ENCODE measurements around the gene BRD8.
"Not testable (repeated sequence)": the region's sequence is repeated elsewhere in the genome, so short reads cannot be mapped to it uniquely, and the experiment has no call there.

The BRD8 gene

DNA sequence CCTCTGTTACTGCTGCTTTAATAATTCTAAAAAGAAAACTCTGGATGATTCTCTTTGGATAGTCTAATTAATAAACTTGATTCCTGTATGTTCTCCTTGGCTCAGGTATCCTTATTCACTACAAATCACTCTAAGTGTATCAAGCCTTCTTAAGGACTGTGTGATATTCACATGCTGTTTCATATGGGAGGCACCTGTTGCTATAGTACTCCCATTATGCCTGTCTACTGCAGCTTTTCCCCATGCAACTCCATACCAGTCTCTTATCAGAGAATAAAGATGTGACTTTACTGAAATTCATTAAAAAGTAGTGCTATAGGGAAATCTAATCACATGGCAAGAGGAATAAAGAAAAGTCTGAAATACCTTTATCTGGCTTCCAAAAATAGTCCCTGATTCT, 14.7 kb downstream of the BRD8 start:
- no peak overlapping the region for H3K27ac ChIP-seq

GRCh38 chr5:138160706-138161105, 17.7 kb downstream of the BRD8 start:
- no peak overlapping the region for H3K27ac ChIP-seq
- no peak overlapping the region for H3K4me3 ChIP-seq

More for the DNA sequence above, 14.7 kb downstream of the BRD8 start:
- H3K4me3 ChIP-seq = no peak overlapping the region

- H3K27ac ChIP-seq = no peak overlapping the region
- H3K4me3 ChIP-seq = no peak overlapping the region
Observed at GRCh38 chr5:138159666-138160065, 18.8 kb downstream of the BRD8 start.

DNA sequence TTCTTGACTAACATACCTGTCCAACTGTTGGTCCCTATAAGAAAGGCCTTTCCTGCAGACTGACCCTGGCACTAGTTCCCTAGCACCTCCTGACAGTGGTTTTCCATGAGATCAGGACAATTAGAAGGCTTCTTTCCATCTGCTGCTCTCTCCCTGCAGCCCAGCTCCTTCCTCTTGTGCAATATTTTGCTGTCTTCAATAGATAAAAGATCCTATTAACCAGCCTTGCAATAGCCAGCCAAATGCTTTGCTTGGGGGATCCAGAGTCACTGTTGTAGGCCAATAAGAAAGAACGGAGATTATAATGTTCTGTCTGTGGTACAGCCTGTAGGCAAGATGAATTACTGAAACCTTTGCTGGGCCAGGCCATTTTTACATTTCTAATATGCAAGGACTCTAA, 20.8 kb downstream of the BRD8 start:
- Histone ChIP-seq H3K27ac (no peak overlapping the region), H3K4me3 (no peak overlapping the region)

DNA sequence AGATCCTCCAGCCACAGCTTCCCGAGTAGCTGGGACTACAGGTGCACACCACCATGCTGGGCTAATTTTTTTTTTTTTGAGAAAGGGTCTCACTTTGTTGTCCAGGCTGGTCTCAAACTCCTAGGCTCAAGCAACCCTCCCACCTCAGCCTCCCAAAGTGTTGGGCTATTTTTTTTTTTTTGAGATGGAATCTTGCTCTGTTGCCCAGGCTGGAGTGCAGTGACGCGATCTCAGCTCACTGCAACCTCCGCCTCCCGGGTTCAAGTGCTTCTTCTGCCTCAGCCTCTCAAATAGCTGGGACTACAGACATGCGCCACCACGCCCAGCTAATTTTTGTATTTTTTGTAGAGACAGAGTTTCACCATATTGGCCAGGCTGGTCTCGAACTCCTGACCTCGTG, 22.5 kb downstream of the BRD8 start:
- H3K4me3 ChIP-seq, H3K27ac ChIP-seq: not testable (repeated sequence)

DNA sequence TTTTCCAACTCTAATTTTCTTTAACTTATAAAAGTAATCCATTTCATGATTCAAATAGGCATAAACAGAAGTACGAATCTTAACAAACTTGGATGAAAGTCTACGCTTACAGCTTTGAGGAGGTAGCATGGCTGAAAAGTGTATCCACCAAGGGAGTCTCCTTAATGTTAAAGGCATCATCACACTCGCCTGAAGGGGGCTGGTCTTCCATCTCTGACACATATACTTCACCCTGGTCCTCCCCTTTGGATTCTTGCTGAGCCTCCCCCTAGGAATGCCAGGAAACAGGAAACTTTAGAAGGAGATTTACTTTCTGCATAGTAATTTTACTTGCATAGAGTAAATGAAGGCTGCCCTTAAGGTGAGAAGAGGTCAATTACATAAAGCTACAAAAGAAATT, 28.9 kb downstream of the BRD8 start:
- Histone ChIP-seq H3K27ac (no peak overlapping the region), H3K4me3 (no peak overlapping the region)

- Histone ChIP-seq H3K27ac (no peak overlapping the region), H3K4me3 (no peak overlapping the region)
Observed at GRCh38 chr5:138148811-138149210, 29.6 kb downstream of the BRD8 start.

DNA sequence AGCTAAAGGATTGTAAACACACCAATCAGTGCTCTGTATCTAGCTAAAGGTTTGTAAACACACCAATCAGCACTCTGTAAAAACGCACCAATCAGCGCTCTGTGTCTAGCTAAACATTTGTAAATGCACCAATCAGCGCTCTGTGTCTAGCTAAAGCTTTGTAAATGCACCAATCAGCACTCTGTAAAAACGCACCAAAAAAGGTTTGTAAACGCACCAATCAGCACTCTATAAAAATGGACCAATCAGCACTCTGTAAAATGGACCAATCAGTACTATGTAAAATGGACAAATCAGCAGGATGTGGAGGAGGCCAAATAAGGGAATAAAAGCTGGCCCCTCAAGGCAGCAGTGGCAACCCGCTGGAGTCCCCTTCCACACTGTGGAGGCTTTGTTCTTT, 34.9 kb downstream of the BRD8 start:
- H3K27ac ChIP-seq, H3K4me3 ChIP-seq: not testable (repeated sequence)

DNA sequence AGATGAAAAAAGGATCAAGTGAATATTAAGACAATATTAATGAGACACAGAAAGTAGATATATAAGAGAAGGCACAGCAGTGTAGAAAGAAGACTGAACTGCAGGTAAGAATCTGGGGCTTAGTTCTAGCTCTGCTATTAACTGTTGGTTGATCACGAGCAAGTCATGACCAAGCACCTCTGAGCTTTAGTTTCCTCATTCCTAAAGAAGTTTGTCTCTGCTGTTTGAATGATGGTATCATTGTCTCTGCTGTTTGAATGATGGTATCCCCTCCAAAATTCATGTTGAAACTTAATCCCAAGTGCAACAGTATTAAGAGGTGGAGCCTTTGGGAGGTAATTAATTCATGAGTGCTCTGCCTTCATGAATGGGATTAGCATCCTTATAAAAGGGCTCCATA, 36.7 kb downstream of the BRD8 start:
- H3K27ac ChIP-seq = no peak overlapping the region
- H3K4me3 ChIP-seq = no peak overlapping the region

DNA sequence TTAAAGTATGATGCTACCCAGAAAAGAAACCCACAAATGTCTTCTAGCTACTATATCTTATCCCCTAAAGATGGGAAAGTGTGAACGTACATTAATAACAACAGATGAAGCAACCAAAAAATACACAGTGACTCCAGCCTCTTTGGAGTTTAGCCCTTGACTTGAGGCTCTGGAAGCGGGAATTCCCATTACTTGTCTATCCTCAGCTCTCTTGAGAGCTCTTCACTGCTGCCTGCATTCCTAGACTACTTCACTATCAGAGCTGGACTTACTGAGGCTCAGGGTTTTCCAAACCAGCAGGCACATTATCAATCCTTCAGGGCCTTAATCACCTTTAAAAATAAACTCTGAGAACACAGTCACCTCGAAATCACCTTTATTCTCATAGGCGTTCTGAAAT, 38.2 kb downstream of the BRD8 start:
- H3K4me3 ChIP-seq = no peak overlapping the region
- no peak overlapping the region for H3K27ac ChIP-seq

DNA sequence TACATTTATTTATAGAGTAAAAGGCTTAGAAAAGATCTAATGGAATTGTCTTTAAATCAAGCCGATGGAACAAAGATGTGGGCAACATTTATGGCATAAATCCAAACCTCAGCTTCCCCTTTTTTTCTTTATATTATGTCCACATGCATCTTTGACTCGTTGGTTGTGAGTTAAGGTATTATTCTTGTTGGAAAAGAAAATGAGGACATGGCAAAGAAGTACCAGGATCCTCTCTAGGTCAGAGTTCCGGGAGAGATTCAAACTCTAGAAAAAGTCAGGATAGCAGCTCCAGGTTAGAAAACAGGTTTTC, 38.7 kb downstream of the BRD8 start:
- Histone ChIP-seq H3K4me3 (no peak overlapping the region), H3K27ac (no peak overlapping the region)

DNA sequence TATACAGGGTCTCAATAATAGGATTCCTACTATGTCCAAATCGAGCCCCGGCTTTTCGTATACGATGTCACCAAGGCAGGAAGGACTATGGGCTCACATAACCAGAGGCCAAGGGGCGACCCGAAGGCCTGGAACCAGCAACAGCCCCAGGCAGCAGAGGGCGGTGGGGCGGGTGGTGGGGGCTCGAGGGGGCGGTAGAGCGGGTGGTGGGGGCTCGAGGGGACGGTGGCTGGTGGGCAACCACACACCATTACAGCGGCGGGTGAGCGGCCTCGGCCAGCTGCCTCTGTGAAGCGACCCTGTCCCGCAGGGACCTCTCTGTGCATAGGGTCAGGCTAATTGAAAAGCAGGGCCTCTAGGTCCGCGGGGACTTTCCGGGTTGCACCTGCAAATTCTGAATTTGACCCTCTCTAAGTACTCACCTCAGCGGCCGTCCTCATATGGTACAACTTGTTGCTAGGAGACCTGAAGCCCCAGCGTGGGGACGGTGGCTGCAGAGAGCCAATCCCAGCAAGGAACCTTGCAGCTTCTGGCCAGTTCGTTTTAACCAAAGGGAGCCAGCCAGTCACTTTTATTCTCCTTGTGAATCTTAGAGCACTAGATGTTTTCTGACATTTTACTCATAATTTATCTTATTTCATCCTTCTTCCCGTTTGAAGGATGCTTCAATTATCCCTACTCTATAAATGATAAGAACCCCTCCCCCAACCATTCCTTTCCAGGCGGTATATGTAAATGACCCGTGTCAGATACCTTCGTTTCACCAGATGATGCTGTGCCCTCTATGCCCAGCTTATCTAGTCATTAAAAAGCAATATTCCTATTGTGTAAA, 39.3 kb downstream of the BRD8 start, which contains the start of gene NME5:
Gene NME5, minus strand, starts transcription at position 480 of the 832 bp plus-strand sequence. CDS start 648 bp downstream, outside the sequence.
- peak within 1 kb of the TSS; percentile 17 to 38 (median 24) for H3K4me3 ChIP-seq
- H3K27ac ChIP-seq = no peak within 1 kb of the TSS

GRCh38 chr5:138132543-138132942, 45.9 kb downstream of the BRD8 start:
- Histone ChIP-seq H3K27ac (no peak overlapping the region), H3K4me3 (peak overlapping the region in 1 of 7 experiments; percentile 36)

DNA sequence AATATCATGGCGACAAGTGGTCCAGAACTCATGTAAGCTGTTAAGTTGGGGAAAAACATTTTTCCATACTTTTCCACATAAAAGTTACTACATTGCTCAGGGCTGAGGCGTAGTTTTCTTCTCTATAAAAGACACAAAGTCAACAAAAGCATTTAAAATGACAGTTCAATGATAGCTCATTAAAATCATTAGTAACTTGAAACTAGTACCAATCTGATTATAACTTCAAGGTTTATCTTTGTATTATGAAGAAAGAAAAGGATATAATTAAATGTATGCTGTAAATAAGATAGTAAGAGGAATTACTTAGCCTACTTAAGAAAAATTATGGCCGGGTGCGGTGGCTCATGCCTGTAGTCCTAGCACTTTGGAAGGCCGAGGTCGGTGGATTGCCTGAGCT, 49.1 kb downstream of the BRD8 start:
- Histone ChIP-seq H3K4me3 (no peak overlapping the region), H3K27ac (no peak overlapping the region)

DNA sequence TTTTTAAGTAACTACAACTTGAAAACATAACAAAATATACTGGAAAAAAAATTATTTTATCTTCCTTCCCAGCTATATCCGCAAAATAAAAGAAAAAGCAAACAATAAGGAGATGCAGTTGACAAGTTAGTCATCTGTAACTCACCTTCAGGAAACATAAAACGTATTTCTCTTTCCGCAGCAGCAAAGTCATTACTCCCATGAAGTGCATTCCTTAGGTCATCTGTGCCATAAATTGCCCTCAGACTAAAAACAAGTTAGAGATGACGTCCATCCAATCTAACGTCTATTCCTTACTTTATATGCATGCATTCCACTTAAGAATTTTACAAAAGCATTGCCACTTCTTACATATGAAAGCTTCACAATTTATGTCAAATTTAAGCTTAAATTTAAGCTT, 50.1 kb downstream of the BRD8 start:
- H3K27ac ChIP-seq = no peak overlapping the region

DNA sequence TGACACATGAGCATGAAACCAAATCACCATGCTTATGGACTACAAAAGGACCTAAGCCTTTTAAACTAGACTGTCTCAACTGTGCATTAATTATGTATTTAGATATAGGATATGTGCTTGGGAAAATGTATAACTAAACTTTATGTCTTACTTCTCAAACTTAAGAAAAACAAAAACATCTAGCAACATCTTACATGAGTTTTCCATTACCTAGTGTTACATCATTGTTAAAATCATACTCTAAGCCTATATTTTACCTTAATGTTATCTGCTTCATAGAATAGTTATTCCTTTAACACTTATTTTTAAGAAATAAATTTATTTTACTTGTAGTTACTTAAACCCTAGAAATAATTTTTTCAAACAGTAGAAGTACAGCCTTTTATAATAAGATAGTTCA, 63.2 kb downstream of the BRD8 start:
- Histone ChIP-seq H3K27ac (no peak overlapping the region), H3K4me3 (no peak overlapping the region)

More for the DNA sequence above, 50.1 kb downstream of the BRD8 start:
- H3K4me3 ChIP-seq = no peak overlapping the region

- no peak overlapping the region for H3K4me3 ChIP-seq
- H3K27ac ChIP-seq = no peak overlapping the region
Observed at GRCh38 chr5:138111937-138112336, 66.5 kb downstream of the BRD8 start.

DNA sequence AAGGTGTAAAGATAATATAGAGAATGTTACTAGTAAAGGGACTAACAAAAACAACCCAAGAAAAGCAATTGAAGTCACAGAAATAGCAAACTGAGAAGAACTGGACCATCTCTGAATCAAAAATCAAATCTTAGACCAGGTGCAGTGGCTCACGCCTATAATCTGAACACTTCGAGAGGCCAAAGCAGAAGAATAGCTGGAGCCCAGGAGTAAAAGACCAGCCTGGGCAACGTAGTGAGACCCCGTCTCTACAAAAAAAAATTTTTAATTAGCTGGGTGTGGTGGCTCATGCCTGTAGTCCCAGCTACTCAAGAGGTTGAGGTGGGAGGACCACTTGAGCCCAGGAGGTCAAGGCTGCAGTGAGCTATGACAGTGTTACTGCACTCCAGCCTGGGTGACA, 67.2 kb downstream of the BRD8 start:
- Histone ChIP-seq H3K4me3 (no peak overlapping the region), H3K27ac (no peak overlapping the region)

DNA sequence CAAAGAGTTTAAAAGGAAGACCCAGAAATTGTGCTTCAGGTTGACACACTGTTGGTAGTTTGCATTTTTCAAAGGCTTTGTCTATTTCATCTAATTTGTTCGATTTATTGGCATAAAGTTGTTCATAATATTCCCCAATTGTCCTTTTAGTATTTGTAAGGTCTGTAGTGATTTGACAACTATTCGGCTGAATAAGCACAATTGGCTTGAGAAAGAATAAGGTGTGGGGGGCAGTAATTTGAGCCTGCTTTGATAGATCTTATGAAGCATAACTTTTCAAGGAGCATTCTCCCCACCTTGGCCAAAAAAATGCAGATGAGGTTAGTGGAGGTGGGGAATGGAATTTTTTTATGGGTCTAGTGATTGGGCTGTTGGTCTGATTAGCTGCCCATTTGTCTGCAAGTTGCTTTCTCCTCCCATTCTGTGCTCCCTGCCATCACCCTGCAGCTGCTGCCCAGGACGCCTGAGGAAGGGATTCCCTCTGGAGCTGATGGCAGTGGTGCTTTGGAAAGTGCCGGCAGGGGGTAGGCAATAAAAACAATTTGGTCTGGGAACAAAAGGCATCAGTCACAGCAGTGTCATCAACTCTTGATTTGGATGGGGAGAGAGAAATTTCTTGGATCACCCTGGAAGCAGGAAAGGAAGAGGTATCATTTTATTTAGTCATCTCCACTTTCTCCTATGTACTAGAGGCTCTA, 68.0 kb downstream of the BRD8 start:
- no peak overlapping the region for H3K27ac ChIP-seq
- H3K4me3 ChIP-seq = no peak overlapping the region

- Histone ChIP-seq H3K4me3 (no peak overlapping the region), H3K27ac (no peak overlapping the region)
Observed at GRCh38 chr5:138109463-138110265, 68.8 kb downstream of the BRD8 start.

DNA sequence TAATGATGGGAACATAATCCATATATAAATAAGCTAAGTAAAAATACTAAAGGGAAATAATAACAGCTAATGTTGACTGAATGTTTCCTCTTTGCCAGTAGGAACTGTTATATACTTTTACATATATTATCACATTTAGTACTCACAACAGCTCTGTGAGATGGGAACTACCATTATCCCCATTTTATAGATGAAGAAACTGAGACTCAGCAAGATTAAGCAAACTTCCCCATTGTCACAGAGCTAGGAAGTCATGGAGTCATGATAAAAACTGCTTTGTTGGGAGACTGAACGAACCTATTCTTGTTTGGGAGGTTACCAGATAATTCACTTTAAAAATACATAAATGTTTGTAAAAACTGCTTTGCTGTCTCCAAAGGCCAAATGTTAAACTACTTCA, 71.2 kb downstream of the BRD8 start:
- H3K4me3 ChIP-seq = no peak overlapping the region
- H3K27ac ChIP-seq = no peak overlapping the region
